Urothelium cell line (cell line): Measurements from ENCODE around the gene TPCN1.

Source experiments
- DNase-seq: peaks from one replicate; pipeline ENCODE4 v3.0.0; 2011; ENCODE audit warnings: low spot score, mixed read lengths
- FAIRE-seq: peaks from 2 replicates; lab custom pipeline; 2011; peaks lifted over from hg19 to GRCh38; lab: Jason Lieb, UNC

Gene TPCN1

DNA sequence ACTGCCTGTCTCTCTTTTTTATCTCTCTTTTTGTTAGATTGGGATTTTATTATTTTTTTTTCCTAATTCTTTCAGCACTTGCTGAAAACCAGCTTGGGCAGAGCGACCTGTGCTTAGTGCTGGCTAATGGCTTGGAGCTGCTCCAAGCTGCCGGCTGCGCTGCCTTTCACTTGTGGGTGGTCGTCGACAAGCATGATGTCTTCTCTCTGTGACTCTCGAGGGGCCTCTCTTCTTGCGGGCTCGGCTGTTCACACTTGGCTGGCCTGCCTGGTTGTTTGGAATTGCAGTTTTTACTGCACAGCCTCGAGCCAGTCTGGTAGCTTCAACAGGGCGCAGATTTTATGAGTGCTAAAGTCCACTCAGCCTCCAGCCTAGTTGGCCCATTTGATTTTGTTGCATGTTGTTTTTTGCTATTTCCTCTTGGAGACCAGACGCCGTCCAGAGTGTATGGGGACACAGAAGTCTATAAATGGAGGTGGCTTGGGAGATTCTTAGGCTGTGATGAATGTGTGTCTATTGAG lies 18.6 kb downstream of the TPCN1 start:
- FAIRE-seq (no peak), DNase-seq (no peak)

DNA sequence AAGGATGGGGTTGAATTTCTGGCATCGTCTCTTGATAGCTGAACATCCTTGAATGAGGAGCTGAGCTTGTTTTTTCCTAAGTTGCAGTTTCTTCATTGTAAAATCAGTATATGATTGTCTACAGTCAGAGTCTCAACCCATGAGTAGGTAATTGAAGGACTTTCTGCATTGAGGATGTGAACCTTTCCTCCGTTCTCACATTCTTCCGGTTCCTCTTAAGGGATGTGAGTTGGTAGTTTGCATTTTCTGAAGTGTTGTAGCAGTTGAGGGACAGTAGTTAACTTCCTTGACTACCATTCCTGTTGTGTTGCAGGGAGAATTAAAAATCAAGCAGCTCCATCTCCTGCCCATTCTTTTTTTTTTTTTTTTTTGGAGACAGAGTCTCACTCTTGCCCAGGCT lies 19.1 kb downstream of the TPCN1 start:
- FAIRE-seq: no peak
- DNase-seq: no peak

DNA sequence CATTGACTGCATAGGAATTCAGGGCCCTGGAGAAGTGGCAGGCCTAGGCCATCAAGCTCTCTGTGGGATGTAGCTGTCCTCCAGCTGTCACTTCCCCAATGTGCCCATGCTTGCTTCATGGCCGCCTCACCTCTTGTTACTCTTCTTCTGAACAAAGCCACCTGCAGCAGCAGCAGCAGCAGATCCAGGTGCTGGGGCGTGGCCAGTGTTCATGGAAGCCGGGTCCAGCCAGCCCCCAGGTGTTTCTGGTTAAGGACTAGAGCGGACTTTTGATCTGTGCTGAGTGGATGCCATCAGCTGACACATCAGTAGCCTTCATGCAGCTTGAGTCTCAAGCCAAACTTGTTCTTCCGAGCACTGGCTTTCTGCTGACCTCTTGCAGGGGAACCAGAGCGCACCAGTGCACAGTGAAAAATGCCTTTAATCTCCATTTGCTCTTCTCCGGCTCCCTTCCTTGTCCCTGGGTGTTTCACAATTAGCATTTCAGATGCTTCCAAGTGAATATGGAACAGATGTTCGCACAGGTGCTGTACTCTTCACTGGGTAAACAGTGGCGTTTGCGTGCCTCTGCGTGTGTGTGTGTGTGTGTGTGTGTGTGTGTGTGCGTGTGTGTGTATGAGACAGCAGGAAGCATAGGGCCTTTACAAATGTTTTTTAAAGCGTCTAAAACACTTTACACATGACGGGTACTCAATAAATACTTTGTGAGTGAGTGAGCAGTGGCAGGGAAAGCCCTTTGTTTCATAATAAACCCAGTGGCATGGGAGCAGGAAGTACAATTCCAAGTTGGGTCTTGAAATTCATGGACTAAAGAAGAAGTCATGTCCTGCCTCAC lies 20.1 kb downstream of the TPCN1 start:
- no peak for FAIRE-seq
- peak; percentile 18 for DNase-seq

DNA sequence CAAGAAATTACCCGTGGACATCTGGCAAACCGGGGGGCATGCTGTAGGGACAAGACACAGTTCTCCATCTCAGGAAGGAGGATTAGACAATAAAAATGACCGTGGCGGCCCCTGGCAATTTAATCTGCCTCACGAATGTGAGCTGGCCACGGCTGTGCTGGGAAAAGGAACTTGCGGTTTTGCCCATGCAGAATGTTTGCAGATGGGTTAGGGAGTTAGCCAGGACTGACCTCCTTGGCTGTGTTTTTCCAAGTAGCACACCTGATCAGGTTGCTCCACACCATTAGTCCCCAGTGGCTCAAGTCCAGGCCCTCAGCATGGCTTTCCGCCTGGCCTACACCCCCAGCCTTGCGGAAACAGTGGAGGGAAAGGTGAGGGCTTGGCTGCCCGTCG lies 20.8 kb downstream of the TPCN1 start:
- DNase-seq: peak; percentile 37
- no peak for FAIRE-seq

DNA sequence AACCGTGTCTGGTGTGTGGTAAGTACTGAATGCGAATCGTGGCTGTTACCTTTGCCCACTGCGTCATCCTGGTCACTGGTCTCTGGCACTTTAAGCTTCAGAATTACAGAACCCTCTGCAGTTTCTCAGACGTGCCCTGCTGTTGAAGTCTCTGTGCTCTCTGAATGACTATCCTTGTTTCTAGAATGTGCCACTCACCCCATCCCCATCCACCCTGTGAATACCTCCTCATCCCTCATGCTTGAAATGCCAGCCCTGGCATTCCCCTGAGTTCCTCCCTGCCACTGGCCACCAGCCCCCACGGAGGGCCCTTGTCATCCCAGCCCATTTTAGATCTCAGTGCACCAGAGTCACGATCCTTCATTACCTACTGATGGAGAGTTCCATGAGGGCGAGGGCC lies 21.3 kb downstream of the TPCN1 start:
- FAIRE-seq: no peak
- DNase-seq: no peak

DNA sequence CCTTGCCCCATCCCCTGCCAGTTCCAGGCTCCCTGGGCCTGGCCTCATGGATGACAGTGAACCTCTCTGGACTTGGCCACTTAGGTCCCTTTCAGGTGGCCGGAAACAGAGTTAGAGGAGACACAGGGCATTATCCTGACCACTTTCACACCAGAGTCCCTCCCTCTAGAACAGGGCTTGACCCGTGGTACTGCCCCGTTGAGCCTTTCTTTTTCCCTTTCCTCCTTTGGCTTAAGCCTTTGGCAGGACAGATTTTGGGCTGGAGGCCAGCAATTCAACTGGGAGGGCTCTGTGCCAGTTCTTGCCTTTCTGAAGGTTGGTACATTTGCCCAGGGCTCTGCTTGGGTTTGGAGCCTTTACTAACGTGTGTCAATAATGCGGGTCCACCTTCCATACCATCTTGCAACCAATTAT lies 22.8 kb downstream of the TPCN1 start:
- no peak for DNase-seq
- FAIRE-seq: no peak

DNA sequence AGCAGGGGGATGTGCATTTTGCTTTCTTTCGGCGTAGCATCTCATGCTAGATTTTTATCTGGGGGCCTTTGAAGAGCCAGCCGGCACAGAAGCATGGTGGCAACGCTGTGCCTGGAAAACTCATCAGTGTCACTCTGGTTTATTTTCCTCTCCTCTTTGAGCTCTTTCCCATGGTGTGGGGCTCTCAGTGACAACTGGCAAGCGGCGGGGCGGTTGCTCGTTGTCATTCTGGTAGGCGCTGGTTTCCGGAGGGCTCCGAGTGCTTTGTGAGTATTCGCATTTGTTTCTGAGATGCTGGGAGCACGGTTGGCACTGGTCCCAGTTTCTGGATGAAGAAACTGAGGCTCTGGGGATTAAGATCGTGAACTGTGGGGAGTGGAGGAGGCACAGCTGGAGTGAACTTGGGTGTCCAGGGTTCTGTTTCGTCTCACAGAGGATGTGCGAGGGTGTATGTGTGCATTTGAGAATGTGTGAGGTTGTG lies 23.3 kb downstream of the TPCN1 start:
- FAIRE-seq (no peak), DNase-seq (no peak)

DNA sequence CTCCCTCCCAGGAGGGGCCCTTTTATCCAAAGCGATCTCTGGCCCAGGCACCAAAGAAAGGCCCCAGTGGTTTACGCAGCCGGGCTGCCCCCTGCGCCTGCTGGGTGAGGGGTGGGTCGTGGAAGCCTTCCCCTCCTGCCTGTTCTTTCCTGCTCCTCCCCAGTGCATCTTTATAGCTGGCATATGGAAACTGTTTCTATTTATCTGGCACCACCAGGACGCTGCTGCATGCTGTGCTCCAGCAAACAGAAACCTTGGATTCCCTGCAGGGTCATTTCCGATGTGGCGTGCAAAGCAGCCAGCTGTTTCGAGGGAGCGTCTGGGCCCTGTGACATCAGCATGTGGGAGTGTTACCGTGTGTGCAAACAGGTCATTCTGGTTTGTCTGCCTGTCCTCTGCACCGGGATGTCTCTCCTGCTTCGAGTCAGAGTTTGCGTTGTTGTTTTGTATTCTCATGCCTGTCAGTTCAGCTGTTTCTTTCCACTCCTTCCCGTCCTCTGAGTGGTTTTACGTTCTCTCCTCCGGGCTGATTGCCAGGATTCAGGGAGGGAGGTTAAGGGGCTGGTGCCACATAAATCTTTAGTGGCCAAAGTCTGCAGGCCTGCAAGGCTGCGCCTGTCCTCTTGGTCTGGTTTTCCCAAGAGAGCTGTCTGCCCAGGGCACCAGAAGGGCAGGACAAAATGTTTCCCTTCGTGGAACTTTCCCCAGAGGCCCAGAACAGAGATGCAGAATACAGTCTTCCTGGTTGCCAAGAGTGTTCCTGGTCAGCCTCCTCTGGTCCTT lies 24.6 kb downstream of the TPCN1 start:
- no peak for DNase-seq
- FAIRE-seq: no peak

DNA sequence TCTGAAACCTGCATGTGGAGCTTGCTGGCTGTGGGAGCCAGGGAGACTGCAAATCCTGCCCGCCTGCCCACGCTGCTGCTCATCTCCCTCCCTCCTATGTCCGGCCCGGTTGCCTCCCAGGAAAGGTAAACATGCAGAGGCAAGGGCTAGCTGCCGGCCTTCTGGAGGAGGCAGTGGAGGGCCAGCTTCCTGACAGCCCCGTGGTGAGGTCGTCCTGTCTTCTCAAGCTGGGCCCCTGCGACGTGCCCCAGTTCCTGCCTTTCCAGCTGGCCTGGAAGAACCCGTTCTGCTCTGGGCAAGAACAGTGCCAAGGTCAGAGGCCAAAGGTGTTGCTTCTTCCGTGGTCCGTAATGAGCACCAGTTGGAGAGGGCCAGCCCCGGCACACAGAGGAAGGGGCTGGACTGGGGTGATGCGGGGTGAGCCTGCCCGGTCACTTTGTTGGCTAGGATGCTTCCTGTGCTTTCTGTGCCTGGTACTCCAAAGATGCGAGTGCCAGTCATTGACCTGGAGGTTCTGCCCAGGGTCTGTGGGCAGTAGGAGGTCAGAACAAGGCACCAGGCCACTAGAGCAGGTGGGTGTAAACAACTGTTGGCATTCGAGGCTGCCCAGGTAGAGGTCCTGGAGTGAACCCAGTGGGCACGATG lies 25.3 kb downstream of the TPCN1 start:
- no peak for DNase-seq
- no peak for FAIRE-seq

DNA sequence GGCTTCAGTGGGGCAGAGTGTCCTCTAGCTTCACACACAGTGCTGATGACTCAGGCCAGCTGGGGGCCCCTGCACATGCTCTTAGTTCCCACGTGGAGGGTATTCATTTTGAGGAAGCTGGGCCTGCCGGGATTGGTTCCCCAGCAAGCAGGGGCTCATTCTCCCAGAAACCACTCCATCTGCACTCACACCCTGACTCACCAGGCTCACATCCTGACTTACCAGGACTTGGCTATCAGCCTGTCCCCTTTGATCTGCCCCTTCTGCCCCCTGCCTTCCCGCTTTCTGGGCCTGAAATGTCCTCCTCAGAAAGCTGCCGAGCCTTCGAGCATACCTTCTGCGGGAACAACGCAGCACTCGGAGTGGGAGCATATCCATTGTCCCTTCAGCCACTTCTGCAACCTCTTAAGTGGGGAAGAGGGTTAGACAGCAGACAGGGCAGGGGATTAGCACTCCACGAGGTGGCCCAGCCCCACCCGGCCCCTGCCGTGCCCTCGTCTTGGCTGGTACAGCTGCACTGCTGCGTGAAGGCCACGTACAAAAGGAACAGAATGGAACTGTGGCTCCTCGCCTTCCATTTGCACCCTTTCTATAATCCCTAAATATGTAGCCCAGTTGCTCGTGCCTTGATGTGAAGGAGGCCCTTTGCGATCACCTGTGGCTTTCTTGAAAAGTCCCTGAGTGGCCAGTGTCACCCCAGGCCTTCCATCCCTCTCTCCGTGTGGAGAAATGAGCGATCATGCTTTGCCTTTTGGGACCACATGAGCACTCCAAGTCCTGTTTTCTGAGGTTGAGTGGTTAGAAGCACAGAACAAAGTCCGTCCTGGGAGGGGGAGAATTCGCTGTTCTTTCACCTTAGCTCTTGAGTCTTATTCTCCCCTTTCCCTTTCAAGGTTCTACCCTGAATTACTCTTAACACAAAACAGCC lies 26.1 kb downstream of the TPCN1 start:
- FAIRE-seq (no peak), DNase-seq (no peak)

DNA sequence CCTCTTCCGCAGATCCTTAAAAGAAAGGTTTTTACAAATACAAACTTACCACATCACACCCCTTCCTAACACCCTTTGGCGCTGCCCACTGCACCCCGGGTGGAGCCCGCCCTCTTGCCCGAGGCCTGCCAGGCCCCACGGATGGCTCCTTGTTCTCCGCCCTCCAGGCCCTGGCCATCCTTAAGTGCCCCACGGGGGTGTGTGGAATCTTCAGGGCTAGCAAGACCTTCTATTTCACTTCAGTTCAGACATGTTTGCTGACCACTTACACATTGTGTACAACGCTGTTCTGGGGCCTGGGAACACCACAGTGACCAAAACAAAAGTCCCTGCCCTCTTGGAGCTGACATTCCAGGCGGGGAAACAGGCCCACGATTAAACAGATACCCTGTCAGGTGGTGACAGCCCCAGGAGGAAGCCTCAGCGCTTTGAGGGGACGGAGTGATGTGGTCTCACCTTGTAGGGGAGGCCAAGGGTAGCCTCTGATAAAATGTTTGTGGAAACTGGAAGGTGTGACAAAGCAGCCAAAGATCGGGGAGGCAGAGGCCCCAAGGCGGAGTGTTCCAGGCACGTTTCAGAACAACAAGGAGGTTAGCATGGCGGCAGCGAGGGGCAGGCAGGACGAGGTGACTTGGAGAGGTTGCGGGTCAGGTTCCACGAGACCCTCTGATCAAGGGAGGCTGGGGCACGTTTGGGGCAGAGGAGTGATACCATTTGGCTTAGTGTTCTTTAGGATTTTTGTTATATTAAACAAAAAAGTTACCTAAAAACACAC lies 27.0 kb downstream of the TPCN1 start:
- DNase-seq: no peak
- no peak for FAIRE-seq

DNA sequence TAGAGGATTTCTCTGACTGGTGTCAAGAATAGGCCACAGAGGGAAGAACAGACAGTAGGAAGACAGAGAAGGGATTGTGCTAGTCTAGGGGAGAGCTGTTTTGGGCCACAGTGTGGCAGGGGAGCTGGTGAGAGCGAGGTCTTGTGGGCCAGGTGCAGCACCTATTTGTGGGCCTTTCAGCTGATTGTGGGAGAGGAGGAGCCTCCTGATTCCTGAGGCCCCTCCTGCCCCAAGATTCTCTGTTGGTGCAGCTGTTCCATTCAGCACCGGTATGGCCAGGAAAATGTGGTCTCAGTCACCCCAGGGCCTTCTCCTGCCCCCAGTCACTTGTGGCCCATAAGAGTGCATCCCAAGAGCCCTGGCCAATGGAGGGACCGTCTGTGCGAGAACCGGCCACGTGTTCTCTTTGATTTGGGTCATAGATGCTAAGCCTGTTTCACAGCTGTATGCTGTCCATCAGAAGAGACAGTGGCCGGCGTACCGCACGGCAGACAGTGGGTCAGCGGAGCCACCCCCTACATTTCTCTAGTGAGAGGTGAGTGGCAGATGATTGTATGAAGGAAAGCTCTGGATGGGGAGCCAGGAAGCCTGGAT lies 27.7 kb downstream of the TPCN1 start:
- DNase-seq (no peak), FAIRE-seq (no peak)

DNA sequence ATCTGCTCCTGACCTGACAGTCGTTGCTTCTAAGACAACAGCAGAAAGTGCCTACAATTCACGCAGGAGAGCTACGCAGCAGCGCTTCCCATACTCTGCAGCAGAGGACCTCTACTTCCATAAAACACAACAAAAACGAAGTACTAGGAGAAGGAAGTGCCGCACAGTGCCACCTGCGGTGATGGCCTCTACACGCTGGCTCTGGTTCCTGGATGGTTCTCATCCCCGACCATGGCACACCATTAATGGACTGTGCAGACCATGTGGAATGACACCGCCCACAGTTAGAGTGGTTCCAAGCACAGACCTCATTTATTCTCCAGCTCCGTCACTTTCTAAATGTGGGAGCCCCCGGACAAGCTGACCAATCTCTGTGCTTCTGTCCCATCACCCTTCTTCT lies 28.3 kb downstream of the TPCN1 start:
- peak; percentile 46 for FAIRE-seq
- no peak for DNase-seq

DNA sequence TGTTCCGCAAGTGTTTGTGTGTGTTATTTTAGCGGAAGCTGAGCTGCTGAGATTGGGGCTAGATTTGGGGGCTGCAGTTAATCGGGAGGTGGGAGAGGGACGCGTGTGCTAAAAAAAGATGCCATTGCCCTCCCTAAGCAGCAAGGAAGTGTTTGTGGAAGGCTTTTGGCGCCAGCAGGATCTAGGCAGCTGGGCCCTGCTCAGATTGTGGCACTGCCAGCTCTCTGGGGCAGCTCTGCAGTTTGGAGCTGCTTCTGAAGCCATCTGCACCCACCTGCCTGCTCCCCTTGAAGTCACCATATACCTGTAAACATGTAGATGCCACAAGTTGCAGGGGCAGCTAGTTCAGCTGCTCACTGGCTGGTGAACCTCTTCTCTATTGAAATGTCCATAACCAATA lies 28.8 kb downstream of the TPCN1 start:
- FAIRE-seq: no peak
- DNase-seq: no peak

DNA sequence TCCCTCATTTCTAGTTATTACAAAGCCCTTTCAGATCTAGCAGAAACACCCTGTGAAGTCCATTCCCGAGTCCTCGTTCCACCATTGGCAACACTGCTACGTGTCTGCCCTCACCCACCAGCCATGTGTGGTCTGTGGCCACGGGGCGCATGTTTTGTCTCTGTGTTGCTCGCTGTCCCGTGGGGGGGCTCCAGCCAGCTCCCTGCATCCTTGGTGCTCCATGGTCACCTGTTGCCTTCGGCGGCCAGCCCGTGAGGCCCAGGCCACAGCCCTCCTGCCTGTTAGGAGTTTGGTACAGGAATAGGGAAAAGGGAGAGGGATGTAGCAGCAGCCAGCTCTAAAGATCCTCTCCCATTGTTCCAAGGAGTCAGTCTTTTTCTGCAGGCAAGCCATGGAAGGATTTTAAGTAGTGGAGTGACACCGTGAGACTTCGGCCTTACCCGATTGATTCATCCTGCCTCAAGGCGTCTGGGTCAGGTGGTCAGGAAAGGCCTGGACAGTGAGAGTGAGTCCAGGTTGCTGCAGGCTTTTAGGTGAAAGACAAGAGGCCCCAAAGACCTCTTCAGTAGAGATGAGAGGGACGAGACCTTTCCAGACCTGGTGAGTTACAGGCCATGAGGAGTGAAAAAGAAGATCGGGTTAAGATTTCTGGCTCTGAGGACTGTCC lies 30.3 kb downstream of the TPCN1 start:
- DNase-seq: no peak
- no peak for FAIRE-seq

DNA sequence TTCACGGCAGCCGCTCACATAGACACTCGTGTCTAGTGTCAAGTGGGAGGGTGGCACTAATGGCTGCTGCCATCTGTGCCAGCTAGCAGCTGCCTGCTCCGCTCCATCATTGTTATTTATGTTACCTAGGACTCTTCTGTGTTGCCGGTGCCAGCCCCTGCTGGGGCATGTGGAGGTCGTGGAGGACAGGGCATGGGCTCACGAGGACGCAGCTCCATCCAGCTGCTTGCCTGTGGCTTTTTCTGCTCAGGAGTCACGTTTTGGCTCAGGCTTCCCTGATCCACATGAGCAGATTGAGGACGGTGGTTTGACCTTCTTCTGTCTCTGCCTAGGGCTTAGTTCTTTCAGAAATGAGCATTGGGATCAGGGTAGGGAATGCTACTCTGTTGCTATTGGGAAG lies 31.2 kb downstream of the TPCN1 start:
- FAIRE-seq: no peak
- DNase-seq: no peak

DNA sequence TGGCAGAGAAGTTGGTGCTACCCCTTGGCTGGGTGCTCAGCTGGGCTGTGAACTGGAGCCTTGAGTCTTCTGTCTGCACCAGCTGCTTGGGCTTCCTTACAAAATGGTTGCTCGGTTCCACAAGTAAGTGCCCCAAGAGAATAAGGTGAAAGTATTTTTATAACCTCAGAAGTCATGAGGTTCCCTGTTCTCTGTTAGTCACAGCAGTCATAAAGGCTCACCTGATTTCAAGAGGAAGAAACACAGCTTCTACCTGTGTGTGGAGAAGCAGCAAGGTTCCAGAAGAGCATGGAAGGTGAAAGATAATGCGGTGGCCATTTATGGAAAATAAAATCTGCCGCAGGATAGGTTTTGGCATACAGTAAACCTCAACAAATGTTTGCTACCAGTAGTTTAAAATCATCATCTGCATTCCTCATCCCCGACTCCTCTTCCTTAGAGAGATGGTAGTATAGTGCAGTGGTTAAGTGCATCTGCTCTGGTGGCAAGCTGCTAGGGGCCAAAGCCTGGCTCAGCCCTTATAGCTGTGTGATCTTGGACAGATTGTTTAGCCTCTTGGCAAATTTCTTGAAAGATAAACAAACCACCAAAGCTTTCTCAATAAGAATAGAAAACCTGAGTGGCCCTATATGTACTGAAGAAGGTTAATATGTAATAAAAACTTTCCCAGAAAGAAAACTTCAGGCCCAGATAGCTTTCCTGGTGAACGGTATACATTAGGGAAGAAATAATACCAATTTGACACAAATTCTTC lies 32.4 kb downstream of the TPCN1 start:
- no peak for FAIRE-seq
- no peak for DNase-seq

DNA sequence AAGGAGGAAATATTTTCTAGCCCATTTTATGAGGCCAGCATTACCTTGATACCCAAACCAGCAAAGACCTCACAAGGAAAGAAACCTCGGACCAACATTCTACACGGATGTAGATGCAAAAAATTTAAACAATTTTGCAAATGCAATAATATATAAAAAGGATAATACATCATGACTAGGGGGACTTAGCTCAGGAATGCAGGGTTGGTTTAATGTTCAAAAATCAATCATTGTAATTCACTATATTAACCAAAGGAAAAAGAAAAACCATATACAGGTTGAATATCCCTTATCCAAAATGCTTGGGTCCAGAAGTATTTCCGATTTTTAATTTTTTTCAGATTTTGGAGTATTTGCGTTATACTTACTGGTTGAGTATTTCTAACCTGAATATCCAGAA lies 33.0 kb downstream of the TPCN1 start:
- DNase-seq: no peak
- no peak for FAIRE-seq
